ENCODE measurements around the gene CASP8AP2.

DNA sequence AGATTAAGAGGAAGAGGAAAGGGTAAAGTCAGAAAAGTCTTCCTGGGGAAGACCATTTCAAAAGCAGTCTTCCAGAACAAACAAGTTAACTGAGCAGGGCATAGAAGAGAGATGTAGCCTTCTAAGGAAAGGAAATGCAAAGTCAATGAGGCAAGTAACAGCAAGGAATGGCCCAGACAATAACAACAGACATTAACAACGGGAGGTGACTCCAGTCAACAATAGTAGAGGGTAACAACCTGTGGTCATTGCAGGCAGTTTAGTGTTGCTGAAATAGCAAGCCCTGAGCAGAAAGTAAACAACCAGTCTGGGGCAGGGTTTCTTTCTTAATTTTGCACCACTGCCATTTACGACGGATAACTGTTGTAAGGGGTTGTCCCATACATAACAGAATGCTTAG is 12.2 kb upstream of the CASP8AP2 start:
- TF ChIP-seq, protein P1, sequence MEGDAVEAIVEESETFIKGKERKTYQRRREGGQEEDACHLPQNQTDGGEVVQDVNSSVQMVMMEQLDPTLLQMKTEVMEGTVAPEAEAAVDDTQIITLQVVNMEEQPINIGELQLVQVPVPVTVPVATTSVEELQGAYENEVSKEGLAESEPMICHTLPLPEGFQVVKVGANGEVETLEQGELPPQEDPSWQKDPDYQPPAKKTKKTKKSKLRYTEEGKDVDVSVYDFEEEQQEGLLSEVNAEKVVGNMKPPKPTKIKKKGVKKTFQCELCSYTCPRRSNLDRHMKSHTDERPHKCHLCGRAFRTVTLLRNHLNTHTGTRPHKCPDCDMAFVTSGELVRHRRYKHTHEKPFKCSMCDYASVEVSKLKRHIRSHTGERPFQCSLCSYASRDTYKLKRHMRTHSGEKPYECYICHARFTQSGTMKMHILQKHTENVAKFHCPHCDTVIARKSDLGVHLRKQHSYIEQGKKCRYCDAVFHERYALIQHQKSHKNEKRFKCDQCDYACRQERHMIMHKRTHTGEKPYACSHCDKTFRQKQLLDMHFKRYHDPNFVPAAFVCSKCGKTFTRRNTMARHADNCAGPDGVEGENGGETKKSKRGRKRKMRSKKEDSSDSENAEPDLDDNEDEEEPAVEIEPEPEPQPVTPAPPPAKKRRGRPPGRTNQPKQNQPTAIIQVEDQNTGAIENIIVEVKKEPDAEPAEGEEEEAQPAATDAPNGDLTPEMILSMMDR (IDR thresholded peaks at IDR 0.05): no peak
- TF ChIP-seq EP300 (IDR thresholded peaks at IDR 0.05) (no peak), POLR2A (IDR thresholded peaks at IDR 0.05) (no peak)
